ENCODE results near the gene PCDHGA7.

GRCh38 chr5:141373673-141374317 is 8.7 kb upstream of the PCDHGA7 start, which contains the start of gene PCDHGA6:
- TF ChIP-seq CTCF (tag by site-specific recombination; IDR thresholded peaks at IDR 0.05) (no peak), ZNF211 (tag by site-specific recombination; IDR thresholded peaks at IDR 0.05; ENCODE audit: low read depth) (no peak), ZNF274 (IDR thresholded peaks at IDR 0.05; ENCODE audit: low read length) (no peak), ZNF274 (tag by site-specific recombination; IDR thresholded peaks at IDR 0.05; ENCODE audit: borderline replicate concordance) (no peak), PRDM4 (tag by site-specific recombination; IDR thresholded peaks at IDR 0.05) (no peak), PBX3 (CRISPR knock-in tag; IDR thresholded peaks at IDR 0.05) (no peak), ZNF514 (tag by site-specific recombination; IDR thresholded peaks at IDR 0.05) (no peak), FEZF1 (tag by site-specific recombination; IDR thresholded peaks at IDR 0.05) (no peak), RBAK (tag by site-specific recombination; IDR thresholded peaks at IDR 0.05) (no peak), SP3 (tag by site-specific recombination; IDR thresholded peaks at IDR 0.05) (no peak), ZBTB21 (tag by site-specific recombination; IDR thresholded peaks at IDR 0.05) (no peak), ZNF529 (tag by site-specific recombination; IDR thresholded peaks at IDR 0.05; ENCODE audit: insufficient replicate concordance) (no peak), PATZ1 (tag by site-specific recombination; IDR thresholded peaks at IDR 0.05) (no peak)
